Stimulated activated naive B cell treated with anti-CD40 and anti-IgM and Interleukin-4, amounts not matched to agents 10 μg/mL and 1 μg/mL and 100 μg/mL, for 72 hours (primary cell): ENCODE data around the gene CREBBP.
"Not testable (repeated sequence)": the region's sequence is repeated elsewhere in the genome, so short reads cannot be mapped to it uniquely, and the experiment has no call there.

ENCODE experiments used
- ATAC-seq, 2 donors: fragments of 150-1000 bp; cut with Tn5 transposase; replicated peaks; 2 replicates each; pipeline ENCODE4 v1.10.0; 2021; ENCODE audit warnings: moderate library complexity in 1 of 2
- DNase-seq: peaks from one replicate; pipeline ENCODE4 v3.0.0; 2021
- H3K27ac Mint-ChIP-seq: one replicate; pipeline ENCODE4 v1.8.0; 2022; ENCODE audit warnings: mild to moderate bottlenecking, mixed read lengths
- H3K27me3 Mint-ChIP-seq, 2 donors: one replicate each; pipeline ENCODE4 v1.8.0; 2022; ENCODE audit warnings: mixed read lengths in 2 of 2
- H3K36me3 Mint-ChIP-seq, 2 donors: one replicate each; pipeline ENCODE4 v1.8.0; 2022; ENCODE audit warnings: mixed read lengths in 2 of 2, mild to moderate bottlenecking in 1 of 2
- H3K4me1 Mint-ChIP-seq, 2 donors: one replicate each; pipeline ENCODE4 v1.8.0; 2022; ENCODE audit warnings: mixed read lengths in 2 of 2, mild to moderate bottlenecking in 1 of 2
- H3K4me3 Mint-ChIP-seq, 2 donors: one replicate each; pipeline ENCODE4 v1.8.0; 2022; ENCODE audit warnings: mild to moderate bottlenecking in 2 of 2, mixed read lengths in 2 of 2, moderate library complexity in 1 of 2
- H3K9me3 Mint-ChIP-seq, 2 donors: one replicate each; pipeline ENCODE4 v1.8.0; 2022; ENCODE audit warnings: mixed read lengths in 2 of 2, mild to moderate bottlenecking in 1 of 2

CREBBP gene

GRCh38 chr16:3880623-3881498, at the start of gene CREBBP:
CREBBP (minus strand) TSS chr16:3880713; CDS start chr16:3879916, 797 bp downstream.
- peak within 1 kb of the TSS; percentile 89 for H3K27ac Mint-ChIP-seq
- H3K9me3 Mint-ChIP-seq, result no peaks in the 10 kb centered on the region
- DNase-seq (peak; percentile 87), ATAC-seq (peak; percentile 87 to 89)
- H3K36me3 Mint-ChIP-seq, result peaks cover 28% of the 10 kb centered on the region in 2 donors
- peak within 1 kb of the TSS; percentile 87 to 90 for H3K4me3 Mint-ChIP-seq
- H3K4me1 Mint-ChIP-seq, result peaks cover 39 to 48% of the 10 kb centered on the region in 2 donors
- peaks cover 3 to 14% of the 10 kb centered on the region in 2 donors for H3K27me3 Mint-ChIP-seq

- H3K4me3 Mint-ChIP-seq, ATAC-seq, H3K36me3 Mint-ChIP-seq, DNase-seq, H3K4me1 Mint-ChIP-seq, H3K9me3 Mint-ChIP-seq, H3K27ac Mint-ChIP-seq: not testable (repeated sequence)
- H3K27me3 Mint-ChIP-seq, result peaks cover 16 to 31% of the 10 kb centered on the region in 2 donors
Measured at GRCh38 chr16:3927147-3927546, 46.6 kb upstream of the CREBBP start.

DNA sequence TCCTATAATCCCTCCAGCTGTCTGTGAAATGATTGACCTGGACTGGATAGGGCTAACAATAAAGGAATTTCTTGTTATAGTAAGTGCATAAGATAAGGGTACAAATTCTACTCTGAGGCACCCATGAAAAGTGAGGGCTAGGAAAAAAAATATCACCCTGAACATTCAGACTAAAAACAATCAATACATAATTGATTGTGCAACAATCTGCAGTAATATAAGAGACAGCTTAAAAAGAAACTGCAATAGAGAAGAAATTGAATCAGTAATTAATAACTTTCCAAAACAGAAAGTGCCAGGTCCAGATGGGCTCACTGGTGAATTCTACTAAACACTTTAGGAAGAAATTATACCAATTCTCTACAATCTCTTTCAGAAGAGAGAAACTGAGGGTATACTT, 44.2 kb upstream of the CREBBP start:
- Mint-ChIP-seq H3K36me3 (no peaks in the 10 kb centered on the region), H3K9me3 (peaks cover 0 to 2% of the 10 kb centered on the region in 2 donors), H3K27me3 (peaks cover 24 to 41% of the 10 kb centered on the region in 2 donors)

DNA sequence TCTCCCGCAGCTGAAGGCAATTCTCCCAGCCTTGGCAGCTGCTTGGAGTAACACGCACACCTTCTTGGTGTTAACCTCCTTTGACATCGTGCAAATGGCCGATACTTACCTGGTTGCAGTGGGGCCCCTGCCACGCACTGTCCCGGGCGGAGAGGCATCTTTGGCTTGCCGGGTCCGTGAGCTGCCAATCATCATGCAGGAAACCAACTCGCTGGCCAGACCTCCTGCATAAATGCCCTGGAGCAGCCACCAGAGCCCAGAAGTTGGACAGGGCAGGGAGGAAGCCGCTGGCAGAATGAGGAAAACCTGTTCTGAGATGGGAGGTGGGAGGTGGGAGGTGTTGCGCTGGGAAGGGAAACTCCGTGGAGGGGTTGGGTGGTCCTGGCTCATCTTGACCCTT, 41.7 kb upstream of the CREBBP start:
- ATAC-seq (no peak), DNase-seq (no peak)
- Mint-ChIP-seq H3K27ac (no peak overlapping the region), H3K36me3 (peaks cover 7 to 10% of the 10 kb centered on the region in 2 donors), H3K27me3 (peaks cover 28 to 48% of the 10 kb centered on the region in 2 donors), H3K4me3 (no peak overlapping the region), H3K4me1 (no peaks in the 10 kb centered on the region), H3K9me3 (peaks cover 9 to 15% of the 10 kb centered on the region in 2 donors)

More for the DNA sequence above, 44.2 kb upstream of the CREBBP start:
- no peak overlapping the region for H3K4me3 Mint-ChIP-seq
- H3K27ac Mint-ChIP-seq, result no peak overlapping the region
- no peaks in the 10 kb centered on the region for H3K4me1 Mint-ChIP-seq
- DNase-seq, result no peak
- ATAC-seq, result no peak

DNA sequence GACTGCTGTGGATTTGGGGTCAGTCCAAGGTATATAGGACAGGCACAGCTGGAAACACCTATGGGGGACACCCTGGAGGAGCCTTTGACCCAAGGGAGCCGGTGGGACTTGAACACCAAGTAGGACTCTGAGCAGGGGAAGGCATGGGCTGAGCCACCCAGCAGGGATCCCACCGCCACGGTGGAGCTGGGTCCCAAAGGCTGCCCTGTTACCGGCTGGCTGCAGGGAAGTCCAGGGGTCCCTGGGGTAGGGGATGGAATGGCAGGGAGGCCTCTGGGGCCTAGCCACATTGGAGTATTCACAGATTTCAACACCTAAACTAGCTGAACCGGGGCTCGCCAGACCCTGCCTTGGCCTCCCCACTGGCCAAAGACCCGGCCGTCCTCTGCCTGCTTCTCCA, 39.7 kb upstream of the CREBBP start:
- Mint-ChIP-seq H3K27ac (no peak overlapping the region), H3K9me3 (peaks cover 9 to 18% of the 10 kb centered on the region in 2 donors), H3K36me3 (peaks cover 7 to 10% of the 10 kb centered on the region in 2 donors), H3K27me3 (peaks cover 26 to 41% of the 10 kb centered on the region in 2 donors), H3K4me1 (no peaks in the 10 kb centered on the region), H3K4me3 (no peak overlapping the region)
- ATAC-seq, result no peak
- DNase-seq, result no peak

- no peaks in the 10 kb centered on the region for H3K4me1 Mint-ChIP-seq
- no peak overlapping the region for H3K4me3 Mint-ChIP-seq
- H3K9me3 Mint-ChIP-seq, result peaks cover 9 to 18% of the 10 kb centered on the region in 2 donors
- no peak overlapping the region for H3K27ac Mint-ChIP-seq
- peaks cover 31 to 41% of the 10 kb centered on the region in 2 donors for H3K27me3 Mint-ChIP-seq
- H3K36me3 Mint-ChIP-seq, result peaks cover 7 to 10% of the 10 kb centered on the region in 2 donors
- DNase-seq (no peak), ATAC-seq (no peak)
Measured at GRCh38 chr16:3919413-3919812, 38.9 kb upstream of the CREBBP start.

DNA sequence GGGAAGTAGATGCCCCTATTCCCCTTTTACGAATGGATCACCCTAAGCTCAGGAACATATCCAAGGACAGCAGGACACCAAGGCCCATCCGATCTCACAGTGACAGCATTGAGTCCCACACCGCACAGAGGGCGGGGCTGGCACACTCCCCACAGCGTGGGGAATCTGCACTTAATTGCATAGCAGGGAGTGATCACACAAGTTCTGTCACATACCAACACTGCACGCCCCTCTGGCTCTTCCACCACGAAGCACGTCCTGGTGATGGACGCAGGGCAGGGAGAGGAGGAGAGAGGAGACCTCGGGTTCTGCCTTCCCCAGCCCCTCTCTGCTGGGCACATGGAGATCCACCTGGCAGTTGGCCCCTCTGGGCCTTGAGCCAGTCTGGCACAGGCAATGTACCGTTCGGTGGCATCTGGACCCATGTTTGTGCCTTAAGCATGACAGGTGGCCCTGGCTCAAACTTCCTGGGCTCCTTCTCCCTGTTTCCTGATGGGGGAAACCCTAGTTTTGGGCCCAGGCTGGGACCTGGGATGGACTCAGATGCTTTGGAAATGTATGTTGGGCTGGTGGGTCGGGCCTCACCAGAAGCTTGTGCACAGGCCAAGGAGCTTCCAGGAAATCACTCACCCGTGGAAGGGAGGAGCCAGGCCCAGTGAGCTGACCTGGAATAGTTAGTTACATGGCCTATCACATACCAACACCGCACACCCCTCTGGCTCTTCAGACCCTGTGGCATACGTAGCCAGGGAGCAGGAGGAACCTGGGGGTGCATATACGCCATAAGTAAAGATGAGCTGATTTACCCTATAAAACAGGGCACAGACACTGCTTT, 35.1 kb upstream of the CREBBP start:
- no peak overlapping the region for H3K27ac Mint-ChIP-seq
- DNase-seq (no peak), ATAC-seq (no peak)
- H3K9me3 Mint-ChIP-seq, result peaks cover 9 to 18% of the 10 kb centered on the region in 2 donors
- H3K27me3 Mint-ChIP-seq, result peaks cover 9 to 15% of the 10 kb centered on the region in 2 donors
- H3K4me3 Mint-ChIP-seq, result no peak overlapping the region
- H3K4me1 Mint-ChIP-seq, result no peaks in the 10 kb centered on the region
- peaks cover 7 to 10% of the 10 kb centered on the region in 2 donors for H3K36me3 Mint-ChIP-seq

DNA sequence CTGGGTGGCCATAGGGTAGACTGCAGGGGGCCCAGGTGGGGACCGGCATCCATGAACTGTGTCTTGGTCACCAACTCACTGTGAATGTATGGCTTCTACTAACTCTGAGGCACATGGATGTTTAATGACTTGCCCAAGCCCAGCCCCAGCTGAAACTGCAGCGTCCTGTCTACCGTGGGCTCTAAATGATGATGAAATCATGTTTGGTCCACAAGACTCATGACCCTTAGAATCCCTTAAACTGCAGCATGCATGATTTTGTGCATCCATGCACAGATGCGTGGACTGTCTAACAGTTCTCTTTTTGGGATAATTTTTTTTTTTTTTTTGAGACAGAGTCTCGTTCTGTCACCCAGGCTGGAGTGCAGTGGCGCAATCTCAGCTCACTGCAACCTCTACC, 32.4 kb upstream of the CREBBP start:
- Mint-ChIP-seq H3K9me3 (peaks cover 0 to 8% of the 10 kb centered on the region in 2 donors), H3K36me3 (no peaks in the 10 kb centered on the region), H3K27me3 (peaks cover 0 to 9% of the 10 kb centered on the region in 2 donors), H3K4me3 (no peak overlapping the region), H3K27ac (no peak overlapping the region), H3K4me1 (no peaks in the 10 kb centered on the region)
- ATAC-seq, result no peak
- DNase-seq, result no peak

- Mint-ChIP-seq H3K4me1 (no peaks in the 10 kb centered on the region), H3K27me3 (peaks cover 0 to 9% of the 10 kb centered on the region in 2 donors), H3K9me3 (peaks cover 0 to 4% of the 10 kb centered on the region in 2 donors), H3K4me3 (no peak overlapping the region), H3K36me3 (no peaks in the 10 kb centered on the region), H3K27ac (no peak overlapping the region)
- DNase-seq (no peak), ATAC-seq (no peak)
Measured at GRCh38 chr16:3912373-3912772, 31.9 kb upstream of the CREBBP start.

GRCh38 chr16:3911741-3912140, 31.2 kb upstream of the CREBBP start:
- ATAC-seq, H3K27ac Mint-ChIP-seq, H3K27me3 Mint-ChIP-seq, H3K4me1 Mint-ChIP-seq, DNase-seq, H3K36me3 Mint-ChIP-seq, H3K9me3 Mint-ChIP-seq, H3K4me3 Mint-ChIP-seq: not testable (repeated sequence)

- DNase-seq (no peak), ATAC-seq (no peak)
- Mint-ChIP-seq H3K4me3 (no peak overlapping the region), H3K4me1 (no peaks in the 10 kb centered on the region), H3K27ac (peak overlapping the region; percentile 63), H3K9me3 (no peaks in the 10 kb centered on the region), H3K27me3 (peaks cover 0 to 7% of the 10 kb centered on the region in 2 donors), H3K36me3 (no peaks in the 10 kb centered on the region)
Measured at GRCh38 chr16:3909791-3910583, 29.5 kb upstream of the CREBBP start.

GRCh38 chr16:3908951-3909437, 28.5 kb upstream of the CREBBP start:
- Mint-ChIP-seq H3K9me3 (no peaks in the 10 kb centered on the region), H3K27me3 (peaks cover 0 to 5% of the 10 kb centered on the region in 2 donors), H3K4me3 (no peak overlapping the region), H3K27ac (no peak overlapping the region), H3K4me1 (no peaks in the 10 kb centered on the region), H3K36me3 (no peaks in the 10 kb centered on the region)
- DNase-seq, result no peak
- ATAC-seq, result no peak

DNA sequence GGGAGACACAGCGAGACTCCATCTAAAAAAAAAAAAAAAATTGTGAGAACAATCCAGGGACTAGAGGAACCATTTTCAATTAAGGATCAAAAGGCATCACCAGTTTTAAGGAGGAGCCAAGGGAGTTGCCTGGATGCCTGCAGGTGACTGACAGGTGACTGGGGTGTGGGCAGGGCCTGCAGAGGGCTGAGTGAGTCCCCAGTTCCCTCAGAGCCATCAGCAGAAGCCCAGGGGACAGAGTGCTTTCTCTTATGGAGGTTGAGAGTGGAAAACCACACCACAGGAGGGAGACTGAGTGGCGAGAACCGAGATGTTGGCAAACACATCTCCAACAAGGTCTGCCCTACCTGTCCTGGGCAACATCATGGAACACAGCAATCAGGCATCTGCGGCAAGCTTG, 27.1 kb upstream of the CREBBP start:
- Mint-ChIP-seq H3K4me1 (no peaks in the 10 kb centered on the region), H3K36me3 (no peaks in the 10 kb centered on the region), H3K27ac (no peak overlapping the region), H3K27me3 (peaks cover 0 to 5% of the 10 kb centered on the region in 2 donors), H3K9me3 (no peaks in the 10 kb centered on the region), H3K4me3 (no peak overlapping the region)
- DNase-seq (no peak), ATAC-seq (no peak)

DNA sequence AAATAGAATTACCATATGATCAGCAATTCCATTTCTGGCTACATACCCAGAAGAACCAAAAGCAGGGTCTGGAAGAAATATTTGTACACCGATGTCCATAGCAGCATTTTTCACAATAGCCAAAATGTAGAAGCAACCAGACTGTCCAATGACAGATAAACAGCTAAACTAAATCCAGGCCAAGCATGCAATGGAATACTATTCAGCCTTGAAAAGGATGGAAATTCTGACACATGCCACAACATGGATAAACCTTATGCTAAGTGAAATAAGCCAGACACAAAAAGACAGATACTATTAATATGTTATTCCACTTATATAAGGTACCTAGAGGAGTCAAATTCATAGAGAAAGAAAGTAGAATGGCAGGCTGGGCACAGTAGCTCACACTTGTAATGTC, 25.9 kb upstream of the CREBBP start:
- ATAC-seq, result no peak
- no peak overlapping the region for H3K27ac Mint-ChIP-seq
- no peaks in the 10 kb centered on the region for H3K36me3 Mint-ChIP-seq
- H3K27me3 Mint-ChIP-seq, result peaks cover 0 to 5% of the 10 kb centered on the region in 2 donors
- H3K4me3 Mint-ChIP-seq, result no peak overlapping the region
- no peaks in the 10 kb centered on the region for H3K4me1 Mint-ChIP-seq
- H3K9me3 Mint-ChIP-seq, result no peaks in the 10 kb centered on the region
- no peak for DNase-seq
